Fibroblast of lung (primary cell): Measurements from ENCODE around the gene RASA4B.

Experiments
- CTCF ChIP-seq, 2 donors: IDR thresholded peaks in 1 of 2; conservative IDR thresholded peaks in 1 of 2; 1 replicate in 1 of 2; 2 replicates in 1 of 2; pipeline ENCODE4 v1.5.1; 2011 to 2012; ENCODE audit warnings: low read length in 2 of 2, control low read depth in 1 of 2, inconsistent platforms in 1 of 2, low read depth in 1 of 2, mild to moderate bottlenecking in 1 of 2
- EZH2 ChIP-seq: IDR thresholded peaks from 2 replicates; pipeline ENCODE4 v1.5.1; 2012; ENCODE audit warnings: low read length, control low read depth, mild to moderate bottlenecking; ENCODE audit errors: missing control alignments

- no peak for TF ChIP-seq CTCF (conservative IDR thresholded peaks at IDR 0.05 in 1 of 2, IDR thresholded peaks at IDR 0.05 in 1 of 2; ENCODE audit: low read depth in 1 of 2, low read length in 2 of 2)
- TF ChIP-seq EZH2: no peak
Measured at GRCh38 chr7:102449136-102449535, 68.4 kb downstream of the RASA4B start.
